GM19438 (cell line): ENCODE measurements around the gene ZNF320.
"Not testable (repeated sequence)": the region's sequence is repeated elsewhere in the genome, so short reads cannot be mapped to it uniquely, and the experiment has no call there.

Experiments
- ATAC-seq: cut with Tn5 transposase; IDR thresholded peaks from one replicate; pipeline ENCODE4 v1.9.1; 2021; ENCODE audit warnings: low read depth; ENCODE audit not compliant: unreplicated experiment

ZNF320 gene

GRCh38 chr19:52897138-52897935 lies at the start of gene ZNF320:
Gene ZNF320 (minus strand): TSS chr19:52897635. CDS start chr19:52890255, 7,380 bp downstream.
- ATAC-seq, result peak; percentile 98

DNA sequence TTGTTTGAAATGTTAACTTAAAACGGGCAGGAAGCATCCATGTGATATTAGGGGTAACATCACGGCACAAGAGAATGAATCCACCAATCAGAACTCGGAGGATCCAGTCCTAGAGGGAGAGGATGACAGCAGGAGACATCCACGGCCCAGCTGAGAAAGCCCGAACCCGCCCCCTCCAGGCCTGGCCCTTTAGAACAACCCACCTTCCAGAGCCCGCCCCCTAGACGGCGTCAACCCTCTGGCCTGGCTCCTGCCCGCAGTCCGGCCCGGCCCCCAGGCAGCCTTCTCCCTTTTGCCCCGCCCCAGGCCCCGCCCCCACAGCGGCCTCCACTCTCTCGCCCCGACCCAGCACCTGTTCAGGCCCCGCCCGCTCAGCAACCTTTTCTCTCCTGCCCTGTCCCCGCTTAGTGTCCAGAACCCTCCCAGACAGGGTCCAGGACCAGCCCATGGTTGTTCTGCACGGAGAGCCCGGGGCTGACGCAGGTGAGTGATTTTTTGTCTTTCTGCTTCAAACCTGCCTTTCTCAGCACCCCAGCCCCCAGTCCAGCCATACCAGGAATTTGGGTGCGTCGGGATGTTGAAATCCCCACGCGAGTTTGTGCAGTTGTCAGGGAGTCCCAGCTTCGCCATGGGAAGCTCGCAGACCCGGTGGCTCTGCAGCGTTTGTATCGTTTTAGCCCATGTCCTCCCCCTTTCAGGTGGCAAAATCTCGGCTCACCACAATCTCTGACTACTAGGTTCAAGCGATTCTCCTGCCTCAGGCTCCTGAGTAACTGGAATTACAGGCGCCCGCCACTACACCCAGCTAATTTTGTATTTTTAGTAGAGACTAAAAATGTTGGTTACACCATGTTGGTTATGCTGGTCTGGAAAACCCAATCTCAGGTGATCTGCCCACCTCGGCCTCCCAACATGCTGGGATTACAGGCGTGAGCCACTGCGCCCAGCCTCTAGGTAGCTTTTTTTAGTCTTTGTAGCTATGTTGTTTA lies 49.2 kb upstream of the ZNF320 start:
- ATAC-seq, result no peak

GRCh38 chr19:52945652-52946321 lies 48.4 kb upstream of the ZNF320 start:
- ATAC-seq, result no peak

- not testable (repeated sequence) for ATAC-seq
These were observed 47.5 kb upstream of the ZNF320 start for GRCh38 chr19:52944703-52945493.

DNA sequence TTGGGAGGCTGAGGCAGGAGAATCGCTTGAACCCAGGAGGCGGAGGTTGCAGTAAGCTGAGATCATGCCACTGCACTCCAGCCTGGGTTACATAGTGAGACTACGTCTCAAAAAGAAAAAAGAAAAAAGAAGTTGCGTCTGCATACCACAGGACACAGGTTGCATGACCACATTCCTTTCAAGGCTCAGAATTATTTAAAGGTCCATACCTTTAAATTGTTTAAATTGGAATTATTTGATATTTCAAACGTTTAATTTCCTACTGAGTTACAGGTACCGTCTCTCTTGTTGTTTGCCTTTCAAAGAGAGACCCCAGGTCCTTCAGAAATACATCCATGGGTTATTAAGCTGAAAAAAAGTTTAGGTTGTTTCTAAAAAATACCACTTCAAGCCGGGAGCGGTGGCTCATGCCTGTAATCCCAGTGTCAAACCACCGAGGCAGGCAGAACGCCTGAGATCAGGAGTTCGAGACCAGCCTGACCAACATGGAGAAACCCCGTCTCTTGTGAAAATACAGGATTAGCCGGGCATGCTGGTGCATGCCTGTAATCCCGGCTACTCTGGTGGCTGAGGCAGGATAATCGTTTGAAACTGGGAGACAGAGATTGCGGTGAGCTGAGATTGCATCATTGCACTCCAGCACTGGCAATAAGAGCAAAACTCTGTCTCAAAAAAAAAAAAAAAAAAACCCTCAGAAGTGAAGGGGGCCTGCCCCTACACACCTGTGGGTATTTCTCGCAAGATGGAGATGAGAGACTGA lies 46.6 kb upstream of the ZNF320 start:
- ATAC-seq, result no peak

DNA sequence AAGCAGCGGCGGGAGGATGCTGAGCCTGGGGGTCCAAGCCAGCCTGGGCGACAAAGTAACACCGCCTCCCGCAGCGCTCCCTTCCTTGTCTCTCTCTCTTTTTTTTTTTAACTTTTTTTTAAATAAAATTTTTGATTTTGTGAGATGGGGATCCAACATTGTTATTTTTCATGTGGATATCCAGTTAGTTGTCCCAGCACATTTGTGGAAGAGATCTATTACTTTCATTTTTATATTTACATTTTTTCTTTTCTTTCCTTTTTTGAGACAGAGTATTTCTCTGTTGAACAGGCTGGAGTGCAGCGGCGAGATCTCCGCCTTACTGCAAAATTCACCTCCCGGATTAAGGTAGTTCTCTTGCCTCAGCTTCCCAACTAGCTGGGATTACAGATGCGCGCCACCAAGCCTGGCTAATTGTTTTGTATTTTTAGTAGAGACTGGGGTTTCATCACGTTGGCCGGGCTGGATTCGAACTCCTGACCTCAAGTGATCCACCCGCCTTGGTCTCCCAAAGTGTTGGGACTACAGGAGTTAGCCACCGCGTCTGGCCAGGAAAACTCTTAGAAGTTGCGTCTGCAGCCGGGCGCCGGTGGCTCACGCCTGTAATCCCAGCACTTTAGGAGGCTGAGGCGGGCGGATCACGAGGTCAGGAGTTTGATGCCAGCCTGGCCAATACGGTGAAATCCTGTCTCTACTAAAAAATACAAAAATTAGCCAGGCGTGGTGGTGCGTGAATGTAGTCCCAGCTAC lies 45.9 kb upstream of the ZNF320 start:
- no peak for ATAC-seq

DNA sequence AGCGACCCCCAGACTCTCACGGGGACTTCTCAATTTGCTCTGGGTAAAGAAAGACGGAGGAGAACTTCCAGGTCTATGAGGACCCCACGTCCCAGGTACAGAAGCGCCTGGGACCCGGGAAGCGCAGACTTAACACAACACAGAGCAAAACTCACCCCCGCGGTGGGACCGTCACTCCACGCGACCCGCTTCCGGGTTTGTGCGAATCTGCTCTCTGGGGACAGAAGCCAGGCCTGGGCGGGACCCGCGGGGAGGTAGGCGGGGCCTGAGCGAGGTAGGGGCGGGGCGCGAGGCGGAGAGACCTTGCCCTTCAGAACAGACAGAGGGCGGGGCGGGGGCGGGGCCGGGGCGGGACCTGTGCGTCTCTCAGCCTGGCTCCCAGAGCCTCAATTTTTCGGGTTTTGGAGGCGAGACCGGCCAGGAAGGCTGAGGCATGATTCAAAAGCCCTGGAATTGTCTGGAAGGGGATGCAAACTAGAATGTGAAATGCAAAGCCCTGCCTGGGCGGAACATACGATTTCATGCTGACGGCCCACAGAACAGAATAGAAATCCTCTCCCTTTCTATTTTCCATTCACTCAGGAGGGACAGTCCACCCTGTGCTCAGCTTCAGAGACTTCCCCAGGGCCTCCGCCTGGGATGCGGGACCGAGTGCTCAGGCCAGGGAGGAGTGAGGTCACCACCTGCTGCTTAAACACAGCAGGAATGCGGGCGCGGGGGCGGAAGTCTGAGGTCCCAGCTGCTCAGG lies 45.1 kb upstream of the ZNF320 start:
- peak; percentile 93 for ATAC-seq

GRCh38 chr19:52941941-52942385 lies 44.5 kb upstream of the ZNF320 start:
- peak; percentile 28 for ATAC-seq

- not testable (repeated sequence) for ATAC-seq
These were observed 44.1 kb upstream of the ZNF320 start for GRCh38 chr19:52941523-52941922.

- ATAC-seq, result not testable (repeated sequence)
These were observed 43.5 kb upstream of the ZNF320 start for GRCh38 chr19:52940905-52941304.

GRCh38 chr19:52938761-52939160 lies 41.3 kb upstream of the ZNF320 start:
- no peak for ATAC-seq

GRCh38 chr19:52936954-52937325 lies 39.5 kb upstream of the ZNF320 start:
- ATAC-seq, result no peak

DNA sequence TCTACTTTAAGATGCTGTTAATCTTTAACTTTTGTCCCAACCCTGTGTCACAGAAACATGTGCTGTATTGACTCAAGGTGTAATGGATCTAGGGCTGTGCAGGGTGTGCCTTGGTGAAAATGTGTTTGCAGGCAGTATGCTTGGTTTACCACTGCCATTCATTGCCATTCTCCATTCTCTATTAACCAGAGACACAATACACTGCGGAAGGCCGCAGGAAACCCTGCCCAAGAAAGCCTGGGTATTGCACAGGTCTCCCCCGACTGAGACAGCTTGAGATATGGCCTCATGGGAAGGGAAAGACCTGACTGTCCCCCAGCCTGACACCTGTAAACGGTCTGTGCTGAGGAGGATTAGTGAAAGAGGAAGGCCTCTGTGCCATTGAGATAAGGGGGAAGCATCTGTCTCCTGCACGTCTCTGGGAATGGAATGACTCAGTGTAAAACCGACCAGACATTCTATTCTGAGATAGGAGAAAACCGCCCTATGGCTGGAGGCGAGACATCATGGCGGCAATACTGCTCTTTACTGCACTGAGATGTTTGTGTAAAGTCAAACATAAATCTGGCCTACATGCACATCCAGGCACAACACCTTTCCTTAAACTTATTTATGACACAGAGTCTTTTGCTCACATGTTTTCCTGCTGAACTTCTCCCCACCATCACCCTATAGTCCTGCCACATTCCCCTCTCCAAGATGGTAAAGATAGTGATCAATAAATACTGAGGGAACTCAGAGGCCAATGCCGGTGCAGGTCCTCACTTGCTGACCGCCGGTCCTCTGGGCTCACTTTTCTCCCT lies 38.9 kb upstream of the ZNF320 start:
- no peak for ATAC-seq

DNA sequence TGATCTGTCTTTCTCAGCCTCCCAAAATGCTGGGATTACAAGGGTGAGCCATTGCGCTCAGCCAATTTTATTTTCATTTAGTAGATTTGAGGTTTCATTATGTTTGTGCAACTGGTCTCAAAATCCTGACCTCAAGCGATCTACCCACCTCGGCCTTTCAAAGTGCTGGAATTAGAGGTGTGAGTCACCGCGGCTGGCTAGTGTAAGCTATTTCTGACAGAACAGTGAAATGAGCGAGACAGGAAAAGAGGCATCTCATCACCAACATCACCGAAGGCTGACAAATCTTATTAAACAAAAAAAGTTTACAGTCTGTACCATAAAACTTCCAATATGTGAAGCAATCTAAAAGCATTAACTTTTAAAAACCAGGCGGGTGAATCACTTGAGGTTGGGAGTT lies 38.0 kb upstream of the ZNF320 start:
- no peak for ATAC-seq

DNA sequence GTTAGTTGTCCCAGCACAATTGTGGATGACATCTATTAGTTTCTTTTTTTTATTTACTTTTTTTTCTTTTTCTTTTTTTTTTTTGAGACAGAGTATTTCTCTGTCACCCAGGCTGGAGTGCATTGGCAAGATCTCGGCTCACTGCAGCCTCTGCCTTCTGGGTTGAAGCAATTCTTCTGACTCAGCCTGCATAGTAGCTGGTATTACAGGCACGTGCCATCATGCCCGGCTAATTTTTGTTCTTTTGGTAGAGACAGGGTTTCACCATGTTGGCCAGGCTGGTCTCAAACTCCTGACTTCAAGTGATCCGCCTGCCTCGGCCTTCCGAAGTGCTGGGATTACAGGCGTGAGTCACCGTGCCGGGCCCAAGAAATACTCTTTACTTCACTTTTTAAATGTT lies 27.2 kb upstream of the ZNF320 start:
- ATAC-seq, result not testable (repeated sequence)

DNA sequence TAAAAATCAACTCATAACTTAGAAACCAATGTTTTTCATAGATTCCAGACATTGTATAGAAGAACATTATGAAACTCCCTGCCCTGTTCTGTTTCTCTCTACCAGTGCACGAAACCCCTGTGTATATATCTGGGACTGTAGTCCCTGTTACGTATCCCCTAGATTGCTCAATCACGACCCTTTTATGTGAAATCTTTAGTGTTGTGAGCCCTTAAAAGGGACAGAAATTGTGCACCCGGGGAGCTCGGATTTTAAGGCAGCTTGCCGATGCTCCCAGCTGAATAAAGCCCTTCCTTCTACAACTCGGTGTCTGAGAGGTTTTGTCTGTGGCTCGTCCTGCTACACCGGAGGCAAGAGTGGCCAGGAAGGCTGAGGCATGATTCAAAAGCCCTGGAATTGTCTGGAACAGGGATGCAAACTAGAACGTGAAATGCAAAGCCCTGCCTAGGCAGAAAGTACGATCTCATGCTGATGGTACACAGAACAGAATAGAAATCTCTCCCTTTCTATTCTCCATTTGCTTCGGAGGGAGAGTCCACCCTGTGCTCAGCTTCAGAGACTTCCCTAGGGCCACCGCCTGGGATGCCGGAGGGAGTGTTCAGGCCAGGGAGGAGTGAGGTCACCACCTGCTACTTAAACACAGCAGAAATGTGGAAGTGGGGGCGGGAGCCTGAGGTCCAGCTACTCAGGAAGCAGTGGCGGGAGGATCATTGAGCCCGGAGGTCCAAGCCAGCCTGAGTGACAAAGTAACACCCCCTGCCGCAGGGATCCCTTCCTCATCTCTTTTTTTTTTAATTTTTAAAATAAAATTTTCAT lies 26.6 kb upstream of the ZNF320 start:
- no peak for ATAC-seq
